DMS114 treated with DMSO at 0.1 percent for 48 hours (cell line): ENCODE results near the gene BIN1.

Source experiments
- DNase-seq: peaks from one replicate; lab custom pipeline; 2025; ENCODE audit not compliant: unreplicated experiment; lab: John Stamatoyannopoulos, UW

The BIN1 gene

GRCh38 chr2:127049927-127050802 lies 56.8 kb downstream of the BIN1 start:
- no peak for DNase-seq

GRCh38 chr2:127048969-127049897 lies 57.7 kb downstream of the BIN1 start:
- DNase-seq, result no peak

GRCh38 chr2:127048618-127048935 lies 58.4 kb downstream of the BIN1 start:
- no peak for DNase-seq

GRCh38 chr2:127047716-127048617 lies 59.0 kb downstream of the BIN1 start:
- no peak for DNase-seq

- no peak for DNase-seq
These were observed 59.9 kb downstream of the BIN1 start for GRCh38 chr2:127047054-127047453.

GRCh38 chr2:127046579-127046978 lies 60.4 kb downstream of the BIN1 start:
- no peak for DNase-seq

GRCh38 chr2:127045792-127046501 lies 61.0 kb downstream of the BIN1 start:
- DNase-seq, result no peak

- no peak for DNase-seq
These were observed 61.8 kb downstream of the BIN1 start for GRCh38 chr2:127044977-127045661.

- DNase-seq, result no peak
These were observed 62.7 kb downstream of the BIN1 start for GRCh38 chr2:127044165-127044718.

GRCh38 chr2:127043367-127044164 lies 63.4 kb downstream of the BIN1 start:
- DNase-seq, result no peak

- no peak for DNase-seq
These were observed 65.5 kb downstream of the BIN1 start for GRCh38 chr2:127041259-127041970.

- no peak for DNase-seq
These were observed 66.8 kb downstream of the BIN1 start for GRCh38 chr2:127040169-127040568.

- no peak for DNase-seq
These were observed 67.4 kb downstream of the BIN1 start for GRCh38 chr2:127039387-127040031.

- DNase-seq, result no peak
These were observed 69.5 kb downstream of the BIN1 start for GRCh38 chr2:127037476-127037875.

GRCh38 chr2:127034883-127035611 lies 71.9 kb downstream of the BIN1 start:
- DNase-seq, result no peak

GRCh38 chr2:127034051-127034450 lies 72.9 kb downstream of the BIN1 start:
- DNase-seq, result no peak

- no peak for DNase-seq
These were observed 74.3 kb downstream of the BIN1 start for GRCh38 chr2:127032621-127033020.
